Putamen (tissue), 1 donor: ENCODE data around the gene TTLL11.

Source experiments
- DNase-seq: peaks from one replicate; pipeline ENCODE4 v3.0.0-alpha.2; 2016; ENCODE audit warnings: low spot score

The TTLL11 gene

GRCh38 chr9:121852651-121853616, 240.2 kb downstream of the TTLL11 start:
- no peak for DNase-seq

- DNase-seq, result no peak
These were observed 240.9 kb downstream of the TTLL11 start for GRCh38 chr9:121852241-121852640.

- DNase-seq, result no peak
These were observed 241.4 kb downstream of the TTLL11 start for GRCh38 chr9:121851641-121852091.

GRCh38 chr9:121850366-121850765, 242.7 kb downstream of the TTLL11 start:
- no peak for DNase-seq

GRCh38 chr9:121849554-121849953, 243.6 kb downstream of the TTLL11 start:
- no peak for DNase-seq

GRCh38 chr9:121844562-121844961, 248.5 kb downstream of the TTLL11 start:
- DNase-seq, result no peak

GRCh38 chr9:121844098-121844497, 249.0 kb downstream of the TTLL11 start:
- no peak for DNase-seq

- DNase-seq, result no peak
These were observed 250.5 kb downstream of the TTLL11 start for GRCh38 chr9:121842612-121842978.

- DNase-seq, result no peak
These were observed 251.1 kb downstream of the TTLL11 start for GRCh38 chr9:121841771-121842611.

- peak; percentile 87 for DNase-seq
These were observed 252.0 kb downstream of the TTLL11 start for GRCh38 chr9:121840838-121841760.

GRCh38 chr9:121839726-121840500, 253.2 kb downstream of the TTLL11 start:
- DNase-seq, result peak; percentile 69

GRCh38 chr9:121838746-121839669, 254.1 kb downstream of the TTLL11 start:
- DNase-seq, result no peak

GRCh38 chr9:121837113-121837961, 255.8 kb downstream of the TTLL11 start:
- DNase-seq, result peak; percentile 74

GRCh38 chr9:121836366-121836885, 256.7 kb downstream of the TTLL11 start:
- no peak for DNase-seq

- no peak for DNase-seq
These were observed 257.3 kb downstream of the TTLL11 start for GRCh38 chr9:121835587-121836365.

GRCh38 chr9:121833061-121833460, 260.0 kb downstream of the TTLL11 start:
- DNase-seq, result no peak

- DNase-seq, result no peak
These were observed 261.2 kb downstream of the TTLL11 start for GRCh38 chr9:121831869-121832268.
